Activated CD4-positive, alpha-beta memory T cell treated with anti-CD3 and anti-CD28 coated beads, Interleukin-2, amount 10 ng/mL, durations not matched to agents 7 days and 5 days (primary cell): ENCODE measurements around the gene TOM1L2. TPM values are rescaled to one million over a fixed set of nuclear protein-coding genes. Genes with fewer than 3 reads are reported as not detected.

Experiments
- CTCF ChIA-PET: fragments of 350-600 bp; sonication (Branson Sonifier 250); formaldehyde crosslinking; loops from one replicate; lab custom pipeline; 2021; ENCODE audit warnings: antibody characterized with exemption, inconsistent platforms; lab: Charles Lee
- POLR2A ChIA-PET: fragments of 350-600 bp; sonication (Branson Sonifier 250); formaldehyde crosslinking; loops from one replicate; lab custom pipeline; 2021; ENCODE audit warnings: antibody characterized with exemption; lab: Charles Lee
- DNase-seq: peaks from one replicate; pipeline ENCODE4 v3.0.0-alpha.2; 2020
- H3K27ac Mint-ChIP-seq: one replicate; pipeline ENCODE4 v1.8.0; 2021; ENCODE audit warnings: mild to moderate bottlenecking, mixed read lengths
- H3K27me3 Mint-ChIP-seq: one replicate; pipeline ENCODE4 v1.8.0; 2021; ENCODE audit warnings: mixed read lengths
- H3K36me3 Mint-ChIP-seq: one replicate; pipeline ENCODE4 v1.8.0; 2021; ENCODE audit warnings: low read depth, mixed read lengths
- H3K4me1 Mint-ChIP-seq: one replicate; pipeline ENCODE4 v1.8.0; 2021; ENCODE audit warnings: mixed read lengths
- H3K4me3 Mint-ChIP-seq: one replicate; pipeline ENCODE4 v1.8.0; 2021; ENCODE audit warnings: mild to moderate bottlenecking, mixed read lengths
- H3K9me3 Mint-ChIP-seq: one replicate; pipeline ENCODE4 v1.8.0; 2021; ENCODE audit warnings: mixed read lengths
- total RNA-seq, 2 experiments: library from RNA; stranded (reverse); gene quantifications; one replicate each; pipeline ENCODE4 v1.2.3, GENCODE V29; 2021

TOM1L2 gene
- total RNA-seq = 10 to 100 TPM; 29.3 to 30.3 TPM

DNA sequence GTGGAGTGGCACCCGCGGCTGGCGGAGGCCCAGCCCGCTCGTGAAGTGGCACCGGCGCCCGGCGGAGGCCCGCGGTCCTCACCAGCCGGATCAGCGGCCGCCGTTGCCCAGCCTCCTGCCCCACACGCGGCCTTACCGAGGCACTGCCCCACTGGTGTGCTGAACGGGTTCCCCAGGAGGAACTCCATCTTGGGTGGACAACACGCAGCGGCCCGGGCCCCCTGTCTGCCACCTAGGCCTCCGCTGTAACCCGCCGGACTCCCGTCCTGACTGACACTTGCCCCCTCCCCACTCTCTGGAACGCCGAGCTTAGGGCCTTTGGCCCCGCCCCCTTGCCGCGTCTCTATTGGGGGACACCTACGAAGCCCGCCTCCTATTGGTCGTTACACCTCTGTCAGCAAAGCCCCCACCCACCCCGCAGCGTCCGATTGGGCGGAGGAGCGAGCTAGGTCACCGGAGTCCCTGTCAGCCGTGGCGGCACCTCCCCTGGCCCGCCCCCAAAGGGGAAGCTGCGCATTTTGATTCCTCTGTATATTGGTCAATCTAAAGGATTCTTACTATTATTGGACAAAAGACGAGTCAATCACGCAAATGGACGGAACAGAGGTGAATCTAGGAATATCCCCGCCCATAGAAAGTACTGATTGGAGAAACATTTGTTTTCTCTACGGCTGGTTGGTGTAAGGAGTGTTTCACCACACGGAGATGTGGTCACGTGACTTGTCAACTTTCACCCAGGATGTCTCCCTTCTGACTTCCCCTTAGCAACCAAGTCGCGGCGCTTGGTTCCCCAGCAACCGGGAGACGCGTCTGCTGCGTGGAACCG, at the start of gene TOM1L2, which contains the start of gene DRC3:
Gene TOM1L2, minus strand, starts transcription at position 275 of the 826 bp plus-strand sequence. Its CDS starts 87 bp downstream, at position 188.
Gene DRC3, plus strand, starts transcription at position 737 of the 826 bp plus-strand sequence. CDS start 4,737 bp downstream, outside the sequence.
- H3K4me3 Mint-ChIP-seq = peak within 1 kb of the TSS; percentile 93
- no peaks in the 10 kb centered on the region for H3K27me3 Mint-ChIP-seq
- POLR2A ChIA-PET = interaction anchor here (0.7 to 5.1 kb wide), 16 partner anchors 9 to 211 kb away, joined by 3 to 102 read pairs (median 4); partner anchors contain the start of genes ALKBH5, ATPAF2 and SREBF1
- H3K36me3 Mint-ChIP-seq = peaks cover 2% of the 10 kb centered on the region
- DNase-seq = peak; percentile 100
- peak within 1 kb of the TSS; percentile 83 for H3K27ac Mint-ChIP-seq
- no peaks in the 10 kb centered on the region for H3K9me3 Mint-ChIP-seq
- CTCF ChIA-PET = interaction anchor here (0.5 to 2.4 kb wide), 7 partner anchors 10 to 81 kb away, joined by 3 to 37 read pairs (median 6); no protein-coding TSS in a partner anchor
- H3K4me1 Mint-ChIP-seq = peaks cover 42% of the 10 kb centered on the region

DNA sequence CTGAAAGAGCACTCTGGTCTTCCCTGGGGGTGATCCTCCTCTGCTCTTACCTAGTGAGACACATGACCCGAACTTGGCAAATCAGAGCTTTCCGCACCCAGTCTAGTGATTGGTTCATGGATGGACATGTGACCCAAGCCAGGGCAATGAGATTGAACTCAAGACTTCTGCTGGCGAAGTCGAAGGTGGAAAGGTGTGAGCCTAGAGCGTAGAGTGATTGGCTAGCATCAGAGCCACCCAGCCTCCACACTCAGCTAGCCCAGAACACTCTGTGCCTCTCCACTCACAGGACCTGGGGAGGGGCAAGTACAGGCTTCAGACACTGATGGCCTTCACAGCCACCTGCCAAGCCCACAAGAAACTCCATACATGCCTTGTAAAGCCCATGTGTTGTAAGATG, 49.2 kb upstream of the TOM1L2 start:
- no peak overlapping the region for H3K4me3 Mint-ChIP-seq
- H3K27ac Mint-ChIP-seq = no peak overlapping the region
- H3K36me3 Mint-ChIP-seq = peaks cover 5% of the 10 kb centered on the region
- peaks cover 15% of the 10 kb centered on the region for H3K4me1 Mint-ChIP-seq
- DNase-seq = no peak
- ChIA-PET CTCF (no interaction called here), POLR2A (no interaction called here)
- no peaks in the 10 kb centered on the region for H3K9me3 Mint-ChIP-seq
- no peaks in the 10 kb centered on the region for H3K27me3 Mint-ChIP-seq

DNA sequence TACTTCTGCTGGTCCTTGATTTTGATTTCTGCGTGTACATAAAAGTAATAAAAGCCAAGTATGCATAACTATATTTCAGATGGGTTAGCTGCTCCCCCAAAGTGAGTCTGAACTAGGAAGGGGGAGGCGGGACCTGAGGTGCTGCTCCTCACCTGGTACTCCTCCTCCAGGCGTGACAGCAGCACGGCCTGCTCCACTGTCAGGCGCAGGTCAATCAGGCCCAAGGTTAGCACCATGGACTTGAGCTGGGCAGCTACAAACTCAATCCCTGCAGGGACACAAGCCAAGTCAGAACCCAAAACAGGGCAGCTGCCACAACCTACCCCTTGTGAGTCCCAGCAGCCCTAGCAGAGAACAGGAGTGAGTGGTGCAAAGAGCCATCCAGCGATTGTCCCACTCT, 48.8 kb upstream of the TOM1L2 start:
- POLR2A ChIA-PET = no interaction called here
- Mint-ChIP-seq H3K9me3 (no peaks in the 10 kb centered on the region), H3K4me1 (peaks cover 11% of the 10 kb centered on the region), H3K4me3 (no peak overlapping the region), H3K36me3 (peaks cover 5% of the 10 kb centered on the region), H3K27me3 (no peaks in the 10 kb centered on the region), H3K27ac (no peak overlapping the region)
- CTCF ChIA-PET = no interaction called here
- no peak for DNase-seq

DNA sequence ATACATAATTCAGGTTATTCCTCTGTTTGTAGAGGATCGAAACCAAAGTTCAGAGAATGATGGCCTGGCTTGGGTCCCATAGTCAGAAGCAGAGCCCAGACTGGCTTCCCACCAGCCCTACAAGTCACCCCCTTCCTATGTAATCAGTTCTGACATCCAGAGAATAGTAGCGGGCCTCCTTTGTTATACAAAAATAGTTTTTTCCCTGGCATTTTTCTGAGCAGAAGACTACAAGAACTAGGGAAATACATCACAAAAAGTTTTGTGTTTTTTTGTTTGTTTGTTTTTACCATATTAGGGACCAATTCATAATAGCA, 47.6 kb upstream of the TOM1L2 start:
- Mint-ChIP-seq H3K4me3 (no peak overlapping the region), H3K4me1 (no peaks in the 10 kb centered on the region), H3K27me3 (no peaks in the 10 kb centered on the region), H3K36me3 (peaks cover 2% of the 10 kb centered on the region), H3K27ac (no peak overlapping the region), H3K9me3 (no peaks in the 10 kb centered on the region)
- ChIA-PET CTCF (no interaction called here), POLR2A (no interaction called here)
- no peak for DNase-seq

DNA sequence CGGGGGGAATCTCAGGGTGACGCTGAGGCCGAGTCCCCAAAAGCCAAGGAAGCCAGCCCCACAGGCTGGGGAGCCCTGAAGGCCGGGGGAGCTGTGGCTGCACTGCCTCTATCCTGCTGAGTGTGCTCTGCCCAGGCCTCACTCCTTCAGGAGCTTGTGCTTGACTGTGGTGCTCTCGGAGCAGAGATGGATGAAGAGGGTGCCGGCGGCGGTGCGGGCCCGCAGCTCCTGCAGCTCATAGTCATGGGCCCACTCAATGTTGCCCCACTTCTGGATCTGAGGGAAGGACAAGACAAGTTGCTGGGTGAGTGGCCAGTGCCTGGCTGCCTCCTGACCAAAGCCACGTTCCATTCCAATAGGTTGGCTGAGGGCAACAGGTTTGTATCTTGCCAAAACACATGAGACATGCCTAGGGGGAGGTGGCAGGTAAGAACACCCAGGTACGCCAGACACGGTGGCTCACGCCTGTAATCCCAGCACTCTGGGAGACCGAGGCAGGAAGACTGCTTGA, 46.3 kb upstream of the TOM1L2 start:
- no peak overlapping the region for H3K4me3 Mint-ChIP-seq
- H3K27ac Mint-ChIP-seq = no peak overlapping the region
- ChIA-PET CTCF (interaction anchor here (0.6 kb wide), 1 partner anchor 523 kb away, joined by 3 read pairs; the partner anchor contains the start of gene RASD1), POLR2A (no interaction called here)
- H3K9me3 Mint-ChIP-seq = no peaks in the 10 kb centered on the region
- no peaks in the 10 kb centered on the region for H3K4me1 Mint-ChIP-seq
- no peaks in the 10 kb centered on the region for H3K27me3 Mint-ChIP-seq
- peaks cover 2% of the 10 kb centered on the region for H3K36me3 Mint-ChIP-seq
- no peak for DNase-seq

DNA sequence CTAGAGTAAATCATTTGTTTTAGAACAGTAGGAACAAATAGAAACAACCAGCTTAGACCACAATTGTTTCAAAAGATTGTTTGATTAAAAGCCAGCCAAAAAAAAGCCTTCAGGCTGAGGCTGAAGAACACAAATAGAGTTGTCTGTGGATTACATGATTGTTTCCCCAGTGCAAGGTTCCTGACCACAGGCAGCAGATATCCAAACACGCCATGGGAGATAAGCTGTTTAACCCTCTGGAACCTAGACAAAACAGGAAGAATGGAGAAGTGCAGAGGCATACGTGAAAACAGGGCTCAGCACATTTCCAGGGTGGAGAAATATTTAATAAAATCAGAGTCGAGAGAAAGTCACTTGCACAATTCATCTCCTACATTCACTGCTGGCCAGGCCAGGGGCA, 45.8 kb upstream of the TOM1L2 start:
- Mint-ChIP-seq H3K27me3 (no peaks in the 10 kb centered on the region), H3K9me3 (no peaks in the 10 kb centered on the region), H3K4me3 (no peak overlapping the region), H3K27ac (no peak overlapping the region), H3K36me3 (peaks cover 2% of the 10 kb centered on the region), H3K4me1 (no peaks in the 10 kb centered on the region)
- POLR2A ChIA-PET = no interaction called here
- no peak for DNase-seq
- CTCF ChIA-PET = interaction anchor here (0.6 kb wide), 1 partner anchor 522 kb away, joined by 3 read pairs; the partner anchor contains the start of gene RASD1

DNA sequence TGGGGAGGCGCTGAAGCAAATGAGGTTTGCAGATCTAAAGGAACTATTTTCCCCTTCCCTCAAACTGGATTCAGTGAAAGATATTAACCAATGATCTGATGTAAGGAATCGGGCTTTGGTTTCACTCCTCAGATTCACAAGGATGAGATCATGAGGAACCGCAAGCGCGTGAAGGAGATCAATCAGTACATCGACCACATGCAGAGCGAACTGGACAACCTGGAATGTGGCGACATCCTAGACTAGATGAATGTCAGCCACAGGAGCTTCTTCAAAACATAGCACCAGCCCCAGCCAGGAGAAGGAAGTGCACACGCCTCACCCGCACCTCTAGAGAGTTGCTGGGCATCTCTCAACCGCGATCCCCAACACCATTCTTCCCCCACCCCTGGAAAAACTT, 44.2 kb upstream of the TOM1L2 start:
- H3K4me1 Mint-ChIP-seq = no peaks in the 10 kb centered on the region
- no peak overlapping the region for H3K4me3 Mint-ChIP-seq
- no peak overlapping the region for H3K27ac Mint-ChIP-seq
- ChIA-PET CTCF (interaction anchor here (0.7 kb wide), 1 partner anchor 572 kb away, joined by 6 read pairs; no protein-coding TSS in a partner anchor), POLR2A (no interaction called here)
- no peaks in the 10 kb centered on the region for H3K9me3 Mint-ChIP-seq
- H3K27me3 Mint-ChIP-seq = no peaks in the 10 kb centered on the region
- H3K36me3 Mint-ChIP-seq = peaks cover 2% of the 10 kb centered on the region
- no peak for DNase-seq

DNA sequence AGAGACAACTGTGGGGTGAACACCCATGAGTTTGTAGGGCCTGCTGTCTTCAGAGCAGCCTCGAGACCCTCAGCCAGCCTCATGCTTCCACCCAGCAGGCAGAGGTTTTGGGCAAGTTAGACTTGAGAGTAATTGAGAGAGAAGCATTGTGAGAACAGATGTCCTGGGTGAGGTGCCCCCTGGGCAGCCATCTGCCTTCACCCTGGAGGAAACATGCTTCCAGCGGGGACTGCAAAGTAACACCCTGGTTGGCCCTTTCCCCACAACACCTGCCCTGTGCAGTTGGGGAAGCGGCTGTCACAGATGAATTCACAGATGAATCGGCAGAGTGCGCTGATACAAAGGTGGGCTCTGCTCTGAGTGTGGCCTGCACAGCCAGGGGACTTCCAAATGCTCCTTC, 43.4 kb upstream of the TOM1L2 start:
- no peak overlapping the region for H3K4me3 Mint-ChIP-seq
- ChIA-PET CTCF (no interaction called here), POLR2A (no interaction called here)
- no peaks in the 10 kb centered on the region for H3K9me3 Mint-ChIP-seq
- no peaks in the 10 kb centered on the region for H3K4me1 Mint-ChIP-seq
- H3K36me3 Mint-ChIP-seq = peaks cover 2% of the 10 kb centered on the region
- DNase-seq = no peak
- H3K27ac Mint-ChIP-seq = no peak overlapping the region
- H3K27me3 Mint-ChIP-seq = no peaks in the 10 kb centered on the region

DNA sequence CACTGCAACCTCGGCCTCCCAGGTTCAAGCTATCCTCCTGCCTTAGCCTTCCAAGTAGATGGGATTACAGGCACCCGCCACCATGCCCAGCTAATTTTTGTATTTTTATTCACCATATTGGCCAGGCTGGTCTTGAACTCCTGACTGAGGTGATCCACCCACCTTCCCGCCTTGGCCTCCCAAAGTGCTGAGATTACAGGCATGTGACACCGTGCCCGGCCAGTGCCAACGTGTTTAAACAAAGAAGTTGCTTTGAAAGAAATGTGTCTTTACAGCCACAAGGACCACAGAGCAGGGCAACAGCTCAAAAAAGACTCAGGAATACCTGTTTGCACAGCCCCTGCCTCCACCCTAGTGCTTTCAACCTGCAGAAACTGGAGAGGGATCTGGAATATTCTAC, 41.8 kb upstream of the TOM1L2 start:
- Mint-ChIP-seq H3K4me3 (no peak overlapping the region), H3K27ac (no peak overlapping the region), H3K36me3 (peaks cover 2% of the 10 kb centered on the region), H3K27me3 (no peaks in the 10 kb centered on the region), H3K4me1 (no peaks in the 10 kb centered on the region), H3K9me3 (no peaks in the 10 kb centered on the region)
- DNase-seq = no peak
- ChIA-PET POLR2A (interaction anchor here (1.1 kb wide), 1 partner anchor 19 kb away, joined by 4 read pairs; no protein-coding TSS in a partner anchor), CTCF (no interaction called here)

DNA sequence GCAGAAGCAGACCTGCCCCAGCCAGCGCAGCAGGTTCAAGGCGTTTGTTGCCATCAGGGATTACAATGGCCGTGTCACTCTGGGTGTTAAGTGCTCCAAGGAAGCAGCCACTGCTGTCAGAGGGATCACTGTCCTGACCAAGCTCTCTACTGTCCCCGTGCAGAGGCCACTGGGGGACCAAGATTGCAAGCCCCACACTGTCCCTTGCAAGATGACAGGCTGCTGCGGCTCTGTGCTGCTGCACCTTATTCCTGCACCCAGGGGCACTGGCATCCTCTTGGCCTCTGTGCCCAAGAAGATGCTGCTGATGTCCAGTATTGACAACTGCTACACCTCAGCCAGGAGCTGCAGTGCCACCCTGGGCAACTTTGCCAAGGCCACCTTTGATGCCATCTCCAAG, 39.1 kb upstream of the TOM1L2 start:
- no peak for DNase-seq
- H3K27me3 Mint-ChIP-seq = no peaks in the 10 kb centered on the region
- H3K36me3 Mint-ChIP-seq = no peaks in the 10 kb centered on the region
- H3K4me1 Mint-ChIP-seq = no peaks in the 10 kb centered on the region
- H3K4me3 Mint-ChIP-seq = no peak overlapping the region
- no peak overlapping the region for H3K27ac Mint-ChIP-seq
- ChIA-PET CTCF (interaction anchor here (0.5 kb wide), 1 partner anchor 276 kb away, joined by 3 read pairs; no protein-coding TSS in a partner anchor), POLR2A (no interaction called here)
- H3K9me3 Mint-ChIP-seq = no peaks in the 10 kb centered on the region

DNA sequence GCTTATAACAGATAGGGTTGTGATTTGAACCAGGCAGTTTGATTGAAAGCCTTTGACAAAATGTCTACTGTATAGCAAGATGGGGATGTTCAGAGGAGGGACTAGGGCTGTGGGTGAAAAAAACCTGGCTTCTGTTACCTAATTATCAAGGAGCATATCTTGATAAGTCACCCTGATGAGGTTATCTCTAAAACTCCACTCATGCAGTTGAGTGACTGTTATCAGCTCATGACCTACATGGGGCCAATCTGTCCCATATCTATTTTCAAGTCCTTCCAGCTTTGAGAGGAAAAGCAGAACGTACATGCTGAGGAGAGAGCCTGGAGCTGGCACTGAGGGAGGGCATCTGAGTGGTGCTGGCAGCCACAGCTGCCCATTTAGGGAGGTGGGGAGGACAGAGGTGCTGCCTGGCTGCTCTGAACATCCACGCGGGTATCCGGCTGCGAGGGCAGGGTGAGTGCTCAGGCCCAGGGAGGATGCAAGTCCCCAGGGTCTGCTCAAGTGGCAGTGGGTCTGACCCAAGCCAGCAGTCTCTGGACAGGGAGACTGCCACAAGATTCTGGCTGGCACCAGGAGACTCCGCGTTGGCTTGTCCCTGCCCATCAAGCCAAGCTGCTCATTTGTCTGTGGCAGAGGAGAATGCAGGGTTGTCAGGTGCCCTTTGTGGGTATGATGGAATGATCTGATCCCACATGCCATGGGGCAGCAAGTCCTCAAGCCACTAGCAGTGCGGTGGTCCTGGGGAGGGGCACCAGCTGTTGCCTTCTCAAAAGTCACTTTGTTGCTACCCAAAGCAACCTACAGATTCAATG, 37.6 kb upstream of the TOM1L2 start:
- peaks cover 9% of the 10 kb centered on the region for H3K4me1 Mint-ChIP-seq
- no peaks in the 10 kb centered on the region for H3K27me3 Mint-ChIP-seq
- CTCF ChIA-PET = interaction anchor here (1.2 kb wide), 1 partner anchor 23 kb away, joined by 3 read pairs; no protein-coding TSS in a partner anchor
- H3K9me3 Mint-ChIP-seq = no peaks in the 10 kb centered on the region
- POLR2A ChIA-PET = no interaction called here
- H3K27ac Mint-ChIP-seq = no peak overlapping the region
- no peak overlapping the region for H3K4me3 Mint-ChIP-seq
- no peak for DNase-seq
- H3K36me3 Mint-ChIP-seq = no peaks in the 10 kb centered on the region

DNA sequence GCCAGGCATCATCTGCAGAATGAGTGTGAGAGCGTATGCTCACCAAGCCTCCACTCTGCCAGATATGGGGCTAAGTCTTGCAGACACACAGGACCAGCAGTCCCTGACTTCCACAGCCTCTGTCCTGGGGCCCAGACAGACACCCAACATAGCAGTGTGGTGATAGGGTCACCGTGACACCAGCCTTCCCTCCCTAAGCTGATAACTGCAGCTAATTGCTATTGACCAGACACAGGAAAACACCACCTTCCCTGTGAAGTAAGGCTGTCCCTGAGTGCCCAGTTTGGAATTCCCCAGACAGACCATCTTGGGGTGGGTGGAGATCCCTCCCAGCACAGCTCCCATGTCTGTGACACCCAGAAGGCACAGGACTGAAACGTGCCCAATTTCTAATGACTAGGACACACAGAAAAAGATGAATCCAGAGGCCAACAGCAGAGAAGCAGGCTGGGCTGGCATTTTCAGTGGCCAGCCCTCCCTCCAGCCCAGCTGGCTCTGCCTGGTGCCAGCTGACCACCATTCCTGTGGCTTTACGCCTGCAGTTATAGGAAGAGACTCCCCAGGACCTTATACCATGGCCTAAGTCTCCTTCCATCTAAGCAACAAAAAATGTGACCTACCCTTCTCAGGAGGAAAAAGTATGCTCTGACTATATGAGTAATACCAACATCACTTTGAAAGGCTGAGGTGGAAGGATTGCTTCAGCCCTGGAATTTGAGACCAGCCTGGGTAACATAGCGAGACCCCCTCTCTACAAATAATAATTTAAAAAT, 36.5 kb upstream of the TOM1L2 start:
- H3K27ac Mint-ChIP-seq = no peak overlapping the region
- DNase-seq = no peak

More for the DNA sequence above, 36.5 kb upstream of the TOM1L2 start:
- no peaks in the 10 kb centered on the region for H3K36me3 Mint-ChIP-seq
- ChIA-PET CTCF (no interaction called here), POLR2A (no interaction called here)
- H3K4me3 Mint-ChIP-seq = no peak overlapping the region
- H3K4me1 Mint-ChIP-seq = peaks cover 9% of the 10 kb centered on the region
- no peaks in the 10 kb centered on the region for H3K27me3 Mint-ChIP-seq
- no peaks in the 10 kb centered on the region for H3K9me3 Mint-ChIP-seq
